HG02884 (cell line): ENCODE data around the gene ITIH6.
"Not testable (repeated sequence)": the region's sequence is repeated elsewhere in the genome, so short reads cannot be mapped to it uniquely, and the experiment has no call there.

Experiments
- ATAC-seq: cut with Tn5 transposase; IDR thresholded peaks from one replicate; pipeline ENCODE4 v1.9.1; 2021; ENCODE audit warnings: mild to moderate bottlenecking, moderate library complexity; ENCODE audit not compliant: unreplicated experiment

The ITIH6 gene, protein sequence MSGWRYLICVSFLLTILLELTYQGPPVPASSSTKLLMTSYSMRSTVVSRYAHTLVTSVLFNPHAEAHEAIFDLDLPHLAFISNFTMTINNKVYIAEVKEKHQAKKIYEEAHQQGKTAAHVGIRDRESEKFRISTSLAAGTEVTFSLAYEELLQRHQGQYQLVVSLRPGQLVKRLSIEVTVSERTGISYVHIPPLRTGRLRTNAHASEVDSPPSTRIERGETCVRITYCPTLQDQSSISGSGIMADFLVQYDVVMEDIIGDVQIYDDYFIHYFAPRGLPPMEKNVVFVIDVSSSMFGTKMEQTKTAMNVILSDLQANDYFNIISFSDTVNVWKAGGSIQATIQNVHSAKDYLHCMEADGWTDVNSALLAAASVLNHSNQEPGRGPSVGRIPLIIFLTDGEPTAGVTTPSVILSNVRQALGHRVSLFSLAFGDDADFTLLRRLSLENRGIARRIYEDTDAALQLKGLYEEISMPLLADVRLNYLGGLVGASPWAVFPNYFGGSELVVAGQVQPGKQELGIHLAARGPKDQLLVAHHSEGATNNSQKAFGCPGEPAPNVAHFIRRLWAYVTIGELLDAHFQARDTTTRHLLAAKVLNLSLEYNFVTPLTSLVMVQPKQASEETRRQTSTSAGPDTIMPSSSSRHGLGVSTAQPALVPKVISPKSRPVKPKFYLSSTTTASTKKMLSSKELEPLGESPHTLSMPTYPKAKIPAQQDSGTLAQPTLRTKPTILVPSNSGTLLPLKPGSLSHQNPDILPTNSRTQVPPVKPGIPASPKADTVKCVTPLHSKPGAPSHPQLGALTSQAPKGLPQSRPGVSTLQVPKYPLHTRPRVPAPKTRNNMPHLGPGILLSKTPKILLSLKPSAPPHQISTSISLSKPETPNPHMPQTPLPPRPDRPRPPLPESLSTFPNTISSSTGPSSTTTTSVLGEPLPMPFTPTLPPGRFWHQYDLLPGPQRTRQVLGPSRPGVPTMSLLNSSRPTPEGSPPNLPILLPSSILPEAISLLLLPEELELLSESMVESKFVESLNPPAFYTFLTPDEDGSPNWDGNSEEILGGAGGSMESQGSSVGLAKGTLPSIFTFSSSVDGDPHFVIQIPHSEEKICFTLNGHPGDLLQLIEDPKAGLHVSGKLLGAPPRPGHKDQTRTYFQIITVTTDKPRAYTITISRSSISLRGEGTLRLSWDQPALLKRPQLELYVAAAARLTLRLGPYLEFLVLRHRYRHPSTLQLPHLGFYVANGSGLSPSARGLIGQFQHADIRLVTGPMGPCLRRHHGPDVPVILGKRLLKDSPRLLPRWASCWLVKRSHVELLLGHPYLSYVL

DNA sequence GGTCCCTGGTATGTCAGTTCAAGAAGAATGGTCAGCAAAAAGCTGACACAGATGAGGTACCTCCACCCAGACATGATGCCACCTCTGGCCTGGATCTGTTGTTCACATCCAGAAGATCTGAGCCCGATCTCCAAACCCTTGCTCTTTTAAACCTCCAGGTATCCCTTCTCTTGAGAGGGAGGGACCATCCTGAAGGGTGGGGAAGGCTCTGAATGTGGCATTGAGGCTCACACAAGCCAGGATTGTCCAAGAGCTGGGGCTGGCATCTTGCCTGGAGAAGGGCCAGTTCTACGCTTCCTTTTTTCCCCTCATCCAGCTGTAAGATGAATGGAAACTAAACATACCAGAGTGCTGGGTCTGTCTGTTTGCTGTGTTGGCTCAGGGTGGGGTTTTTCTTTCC is at the start of gene ITIH6:
Gene ITIH6 (minus strand): TSS at position 119 of the 400 bp plus-strand sequence. CDS start 45 bp downstream, at position 74.
- no peak for ATAC-seq

DNA sequence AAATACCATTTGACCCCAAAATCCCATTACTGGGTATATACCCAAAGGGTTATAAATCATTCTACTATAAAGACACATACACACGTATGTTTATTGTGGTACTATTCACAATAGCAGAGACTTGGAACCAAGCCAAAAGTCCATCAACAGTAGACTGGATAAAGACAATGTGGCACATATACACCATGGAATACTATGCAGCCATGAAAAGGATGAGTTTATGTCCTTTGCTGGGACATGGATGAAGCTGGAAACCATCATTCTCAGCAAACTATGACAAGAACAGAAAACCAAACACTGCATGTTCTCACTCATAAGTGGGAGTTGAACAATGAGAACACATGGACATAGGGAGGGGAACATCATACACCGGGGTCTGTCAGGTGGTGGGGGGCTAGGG is 49.6 kb upstream of the ITIH6 start:
- ATAC-seq = not testable (repeated sequence)

DNA sequence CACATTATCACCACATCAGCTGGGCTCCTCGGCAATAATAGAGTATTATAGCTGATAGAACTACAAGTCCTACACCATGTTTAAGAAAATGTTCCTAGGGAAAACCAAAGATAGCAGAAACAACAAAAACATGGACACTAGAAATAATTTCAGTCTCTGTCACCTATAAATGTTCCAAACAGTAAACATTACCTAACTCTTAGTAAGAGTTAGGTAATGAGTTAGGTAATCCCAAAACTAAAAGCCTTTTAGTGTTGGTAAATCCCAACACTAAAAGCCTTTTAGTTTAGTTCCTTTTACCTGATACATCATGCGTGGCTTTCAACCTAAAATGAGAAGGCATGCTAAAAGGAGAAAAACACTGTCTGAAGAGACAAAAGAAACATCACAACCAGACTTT is 45.0 kb upstream of the ITIH6 start:
- ATAC-seq = no peak

DNA sequence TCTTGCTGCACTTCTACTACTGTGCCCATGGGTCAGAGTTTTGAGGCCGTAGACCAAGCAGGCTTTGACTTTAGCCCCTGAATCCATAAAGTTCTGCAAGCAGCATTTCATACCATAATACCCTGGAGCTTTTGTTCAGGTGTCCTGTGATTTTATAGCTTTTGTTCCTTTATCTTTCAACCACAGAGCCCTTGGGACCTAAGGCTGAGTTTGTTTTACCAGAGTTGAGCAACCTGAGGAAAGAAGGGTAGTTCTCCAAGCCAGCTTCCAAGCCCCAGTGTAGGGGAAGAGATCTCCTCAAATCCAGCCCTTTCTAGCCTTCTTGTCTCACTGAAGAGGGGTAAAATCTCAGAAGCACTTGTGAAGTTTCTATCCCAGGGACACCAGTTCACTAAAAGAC is 44.6 kb upstream of the ITIH6 start:
- no peak for ATAC-seq

DNA sequence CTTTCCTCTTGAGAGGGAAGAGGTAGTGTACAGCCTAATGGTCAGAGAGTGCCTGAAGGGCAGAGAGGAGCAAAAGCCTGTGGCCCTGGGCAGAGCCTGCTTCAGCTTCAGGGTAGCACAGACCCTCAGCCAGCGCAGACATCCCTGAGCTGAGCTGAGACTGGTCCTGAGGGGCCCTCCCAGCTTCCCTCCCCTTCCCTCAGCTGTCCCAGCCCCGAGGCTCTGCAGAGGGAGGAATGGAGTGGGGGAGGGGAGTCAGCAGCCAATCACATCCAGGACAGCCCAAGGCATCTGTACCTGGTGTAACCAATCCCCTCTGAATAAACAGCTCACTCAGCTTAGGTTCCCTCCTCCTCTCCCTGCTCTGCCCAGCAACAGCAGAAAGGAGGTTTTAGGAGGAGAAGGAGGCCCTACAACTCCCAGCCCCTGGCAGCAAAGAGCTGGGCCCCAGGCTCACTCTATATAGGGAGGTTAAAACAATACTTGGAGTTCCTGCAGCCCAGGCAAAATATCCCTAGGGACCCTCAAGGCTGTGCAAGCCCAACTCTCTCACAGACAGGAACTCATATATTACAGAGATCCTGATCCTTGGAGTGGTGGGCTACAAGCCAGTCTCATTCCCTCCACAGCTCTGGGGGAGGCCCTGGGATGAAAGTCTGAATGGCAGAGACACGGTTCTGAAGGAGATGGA is 43.3 kb upstream of the ITIH6 start:
- not testable (repeated sequence) for ATAC-seq

DNA sequence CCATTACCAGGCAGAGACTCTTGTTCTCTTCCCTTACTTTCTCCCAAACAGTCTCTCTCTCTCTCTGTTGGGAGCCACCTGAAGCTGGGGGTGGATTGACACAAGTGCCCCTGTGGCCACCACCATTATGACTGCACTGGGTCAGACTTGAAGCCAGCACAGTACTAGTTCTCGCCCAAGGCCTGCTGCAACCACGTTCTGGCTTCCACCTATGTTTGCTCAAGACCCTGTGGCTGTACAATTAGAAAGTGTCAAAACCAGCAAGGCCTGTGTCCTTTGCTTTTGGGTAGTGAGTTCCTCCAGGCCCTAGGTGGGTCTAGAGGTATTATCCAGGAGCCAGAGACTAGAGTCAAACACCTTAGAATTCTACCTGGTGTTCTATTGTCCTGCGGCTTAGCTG is 40.5 kb upstream of the ITIH6 start:
- ATAC-seq = no peak

DNA sequence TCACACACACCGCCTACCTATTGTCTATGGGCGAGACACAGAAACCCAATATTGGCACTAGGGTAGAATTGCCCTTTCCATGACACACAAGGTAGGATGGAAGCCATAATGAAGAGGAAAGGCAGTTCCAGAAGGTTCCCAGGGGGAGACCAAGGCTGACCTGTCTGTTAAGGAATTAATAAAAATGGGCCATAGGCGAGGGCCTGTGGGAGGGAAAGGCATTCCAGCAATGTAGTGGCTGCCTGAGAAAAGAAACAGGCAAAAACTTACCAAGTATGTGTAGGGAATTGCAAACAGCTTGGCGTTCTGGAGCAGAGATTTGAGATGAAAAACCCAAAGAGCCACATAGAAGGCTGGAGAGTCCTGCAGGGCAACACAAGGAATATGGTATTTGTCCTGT is 28.5 kb upstream of the ITIH6 start:
- ATAC-seq = no peak

DNA sequence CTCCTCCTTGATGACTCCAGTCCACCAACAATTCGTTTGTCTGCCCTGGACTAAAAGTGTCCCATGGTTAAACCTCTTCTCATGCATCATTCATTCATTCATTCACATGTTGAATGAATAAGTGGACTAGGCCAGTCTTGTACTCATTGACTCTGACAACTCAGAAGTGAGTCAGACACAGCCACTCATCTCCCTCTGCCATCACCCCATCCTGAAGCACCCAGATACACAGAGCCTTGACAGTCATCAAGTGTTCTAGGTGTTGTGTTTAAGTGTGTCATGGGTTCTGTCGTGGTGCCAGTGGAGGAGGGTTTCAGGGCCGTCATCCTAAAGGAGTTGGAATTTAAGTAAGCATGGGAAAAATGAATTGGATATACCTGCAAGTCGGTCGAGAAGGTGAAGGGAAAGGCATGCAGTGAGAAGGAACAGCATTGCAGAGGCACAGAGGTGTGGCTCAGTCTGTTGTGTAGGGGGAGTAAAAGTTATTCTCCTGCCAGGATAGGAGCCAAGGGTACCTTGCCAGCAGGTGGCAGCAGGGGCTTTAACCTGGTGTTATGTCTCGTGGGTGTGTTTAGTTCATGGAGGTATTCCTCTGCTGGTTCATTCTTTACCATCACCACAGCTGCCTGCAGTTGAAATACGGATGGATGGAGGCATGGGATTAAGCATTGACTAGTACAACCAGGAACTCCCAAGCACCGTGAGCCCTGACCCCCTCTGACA is 27.8 kb upstream of the ITIH6 start:
- no peak for ATAC-seq

DNA sequence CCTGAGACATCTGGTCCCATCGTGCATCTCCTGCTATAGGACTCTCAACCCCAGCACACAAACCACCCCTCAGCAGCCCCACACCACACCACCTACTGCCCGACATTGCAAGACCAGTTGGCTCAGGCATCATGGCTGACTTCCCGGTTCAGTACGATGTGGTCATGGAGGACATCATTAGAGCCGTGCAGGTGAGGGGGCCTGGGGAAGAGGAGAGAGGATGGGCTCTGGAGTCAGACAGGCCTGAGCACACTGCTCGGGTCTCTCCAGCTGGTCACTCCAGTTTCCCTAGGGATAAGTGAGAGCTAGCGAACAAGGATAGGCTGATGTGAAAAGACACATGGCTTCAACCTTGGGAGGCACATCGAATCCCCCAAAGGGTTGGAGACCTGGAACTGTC is 26.7 kb upstream of the ITIH6 start:
- no peak for ATAC-seq

DNA sequence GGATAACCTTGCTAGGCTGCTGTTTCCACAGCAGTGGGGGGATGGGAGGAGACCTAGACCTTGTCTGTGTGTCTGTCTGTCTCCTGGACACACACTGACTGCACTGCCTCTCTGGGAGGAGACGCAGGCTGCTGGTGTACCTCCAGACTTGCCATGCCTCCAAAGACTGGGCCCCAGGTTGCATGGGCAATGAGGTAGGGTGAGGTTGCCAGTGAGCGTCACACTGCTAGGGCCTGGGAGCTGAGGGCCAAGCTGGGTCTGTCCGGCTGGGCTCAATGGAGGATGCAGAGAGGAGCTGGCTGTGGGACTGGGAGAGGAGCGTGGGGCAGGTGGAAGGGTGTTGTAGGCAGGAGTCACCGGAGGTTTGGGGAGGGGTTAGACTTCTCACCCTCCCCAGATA is 26.1 kb upstream of the ITIH6 start:
- ATAC-seq = no peak

DNA sequence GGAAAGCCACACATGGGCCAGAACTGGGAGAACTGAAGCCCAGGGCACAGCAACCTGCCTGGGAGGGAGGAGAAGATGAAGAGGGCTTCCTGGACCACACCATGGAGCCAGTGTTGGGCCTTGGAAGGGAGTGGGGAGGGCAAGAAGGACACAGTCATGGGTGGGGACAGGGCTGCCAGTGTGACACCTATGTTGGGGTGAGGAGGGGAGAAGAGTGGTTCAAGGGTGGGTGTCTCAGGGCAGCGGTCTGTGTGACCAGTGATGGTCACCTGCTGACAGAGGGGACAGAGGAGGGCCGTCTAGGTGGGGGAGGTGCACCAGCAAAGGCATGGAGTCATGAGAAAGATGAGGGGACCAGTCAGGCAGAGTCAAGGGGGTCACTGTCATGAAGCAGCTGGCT is 23.3 kb upstream of the ITIH6 start:
- ATAC-seq = no peak

DNA sequence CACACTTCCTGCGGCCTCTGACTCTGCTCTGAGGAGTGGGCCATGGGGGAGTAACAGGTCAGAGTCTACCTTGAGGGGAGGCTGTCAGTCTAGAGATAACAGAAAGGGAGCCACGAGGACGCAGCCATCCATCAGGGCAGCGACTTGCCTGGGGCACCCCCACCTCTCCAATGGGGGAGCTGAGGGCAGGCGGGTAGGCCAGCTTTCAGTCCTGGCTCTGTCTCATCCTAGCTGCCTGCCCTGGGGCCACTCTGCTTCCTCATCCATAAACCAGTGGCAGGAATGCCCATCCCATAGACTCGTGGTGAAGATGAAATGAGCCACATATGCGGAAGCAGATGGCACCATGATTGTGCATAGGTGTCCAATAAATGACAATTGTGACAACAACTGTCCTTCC is 22.7 kb upstream of the ITIH6 start:
- no peak for ATAC-seq

DNA sequence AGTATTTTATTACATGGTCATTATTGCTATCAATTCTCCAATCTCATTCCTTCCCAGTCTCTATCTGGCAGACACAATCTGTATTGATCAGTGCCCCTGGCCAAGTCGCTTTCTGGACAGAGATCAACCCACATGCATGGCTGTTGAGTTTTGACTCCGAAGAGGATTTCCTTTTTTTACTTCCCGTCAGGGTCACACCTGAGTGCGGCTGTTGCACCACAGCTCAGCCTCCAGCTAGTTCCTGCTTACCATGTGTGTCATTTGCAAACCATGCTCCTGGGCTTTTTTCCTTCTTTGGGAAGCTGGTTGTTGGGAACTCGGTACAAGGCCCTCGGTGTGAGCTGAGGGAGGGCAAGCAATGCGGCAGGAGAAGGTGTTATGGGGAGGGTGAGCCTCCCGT is 21.1 kb upstream of the ITIH6 start:
- ATAC-seq = no peak

DNA sequence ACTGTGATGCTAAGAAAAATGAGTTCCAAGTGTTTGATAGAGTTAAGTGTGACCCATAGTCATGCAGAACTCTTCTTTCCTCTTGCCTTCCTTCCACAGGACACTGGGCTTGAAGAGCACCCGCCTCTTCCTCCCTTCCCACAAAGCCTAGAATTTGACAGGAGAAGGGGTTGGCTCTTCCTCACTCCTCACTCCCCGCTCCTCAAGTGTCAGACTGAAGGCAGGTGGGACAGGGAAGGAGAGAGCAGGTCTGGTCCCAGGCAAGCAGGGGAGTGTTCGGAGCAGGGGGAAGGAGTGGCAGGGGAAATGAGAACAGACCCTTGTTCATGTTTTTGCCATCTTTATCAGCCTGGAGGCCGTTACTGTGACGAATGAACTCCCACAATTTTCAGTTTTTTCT is 20.2 kb upstream of the ITIH6 start:
- no peak for ATAC-seq

DNA sequence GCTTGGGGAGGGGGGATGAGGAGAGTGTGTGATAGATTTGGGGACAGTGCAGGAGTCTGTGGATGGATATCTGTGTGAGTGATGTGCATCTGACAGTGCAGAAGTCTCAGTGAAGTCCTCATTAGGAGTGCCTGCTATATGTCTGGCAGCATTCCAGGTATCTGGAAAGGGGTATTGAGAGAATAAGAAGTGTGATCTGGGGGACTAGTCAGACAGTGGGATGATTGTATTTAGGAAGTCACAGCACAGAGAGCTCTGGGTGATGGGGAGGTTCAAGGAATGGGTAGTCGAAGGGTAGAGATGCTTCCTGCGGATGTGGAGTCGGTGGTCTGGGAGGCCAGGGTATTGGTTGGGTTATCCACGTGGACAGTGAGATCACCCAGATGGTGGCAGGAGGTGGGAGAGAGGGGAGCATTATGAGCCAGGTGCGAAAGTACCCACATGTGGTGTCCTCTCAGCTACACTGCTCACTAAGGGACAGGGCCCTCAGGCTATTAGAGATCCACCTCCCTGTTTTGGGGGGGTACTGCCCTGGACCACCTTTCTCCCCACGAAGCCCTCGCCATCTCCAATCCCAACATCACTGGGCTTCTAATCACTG is 19.3 kb upstream of the ITIH6 start:
- ATAC-seq = no peak

DNA sequence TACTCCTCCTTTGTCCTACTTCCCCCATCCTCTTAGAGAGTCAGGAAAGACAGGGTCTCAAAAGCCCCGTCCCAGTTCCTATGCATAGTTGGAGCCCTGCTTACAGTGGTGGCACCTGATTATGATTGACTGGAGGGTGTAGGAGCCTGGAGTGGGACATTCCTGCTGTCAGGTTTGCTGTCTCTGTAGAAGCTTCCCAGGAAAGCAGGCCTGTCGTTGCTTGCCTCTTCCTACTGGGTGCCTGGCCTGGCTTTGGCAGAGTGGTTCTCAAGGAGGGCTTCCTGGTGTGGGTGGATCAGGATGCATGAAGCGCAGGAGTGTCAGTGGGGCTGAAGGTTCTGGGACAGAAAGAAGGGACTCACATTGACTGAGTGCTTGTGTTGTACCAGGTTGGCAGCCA is 14.3 kb upstream of the ITIH6 start:
- no peak for ATAC-seq

DNA sequence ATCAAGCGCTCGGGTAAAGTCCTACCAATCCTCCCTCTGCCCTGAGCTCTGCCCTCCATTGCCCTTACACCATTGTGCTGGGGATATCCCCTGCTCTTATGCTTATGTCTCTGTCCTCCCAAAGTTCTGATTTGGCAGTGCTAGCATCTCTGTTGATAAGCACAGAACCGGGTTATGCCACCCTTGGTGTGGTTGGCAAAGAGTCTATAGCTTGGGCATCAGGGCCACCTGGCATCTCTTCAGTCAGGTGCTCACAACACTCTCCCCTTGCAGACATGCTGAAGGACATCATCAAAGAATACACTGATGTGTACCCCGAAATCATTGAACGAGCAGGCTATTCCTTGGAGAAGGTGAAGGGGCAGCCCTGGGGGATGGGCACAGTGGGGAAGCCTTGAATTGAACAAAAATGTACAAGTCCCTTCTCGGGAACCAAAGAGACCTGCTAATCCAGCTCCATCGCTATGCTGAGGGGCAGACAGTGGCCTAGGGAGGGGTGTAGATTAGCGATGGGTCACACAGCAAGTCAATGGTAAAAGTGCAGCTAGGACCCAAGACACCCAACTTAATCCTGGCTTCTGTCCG is 13.3 kb upstream of the ITIH6 start:
- ATAC-seq = no peak

DNA sequence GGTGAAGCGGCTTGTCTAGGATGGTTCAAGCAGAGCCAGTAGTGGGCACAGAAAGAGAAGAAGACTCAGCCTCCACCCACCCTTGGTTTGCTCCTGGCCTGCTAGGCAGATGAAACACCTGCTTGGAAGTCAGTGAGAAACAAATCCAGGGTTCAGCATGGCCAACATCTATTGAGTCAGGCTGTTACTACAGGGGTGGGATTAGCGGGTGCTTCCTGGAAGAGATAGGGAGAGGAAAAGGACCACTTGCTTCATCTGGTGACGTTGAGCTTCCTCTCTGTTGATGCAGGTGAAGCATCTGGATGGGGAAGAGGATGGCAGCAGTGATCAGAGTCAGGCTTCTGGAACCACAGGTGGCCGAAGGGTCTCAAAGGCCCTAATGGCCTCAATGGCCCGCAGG is 12.5 kb upstream of the ITIH6 start:
- ATAC-seq = no peak
